Neuron (in vitro differentiated cells): Measurements from ENCODE around the gene SHISAL1.
A peak's percentile ranks its signal among the peaks of the same experiment; 100 is the strongest.
"Not testable (repeated sequence)": the region's sequence is repeated elsewhere in the genome, so short reads cannot be mapped to it uniquely, and the experiment has no call there.

ENCODE experiments used
- H2AFZ ChIP-seq: one replicate; pipeline ENCODE4 v1.6.1; 2013; ENCODE audit warnings: low read depth, mild to moderate bottlenecking, inconsistent platforms, low read length, moderate library complexity
- H3K27me3 ChIP-seq: one replicate; pipeline ENCODE4 v1.6.1; 2013; ENCODE audit warnings: low read length; ENCODE audit not compliant: insufficient read depth
- H3K36me3 ChIP-seq: one replicate; pipeline ENCODE4 v1.6.1; 2013; ENCODE audit warnings: low read length; ENCODE audit not compliant: insufficient read depth
- H3K4me1 ChIP-seq: one replicate; pipeline ENCODE4 v1.6.1; 2013; ENCODE audit warnings: low read length; ENCODE audit not compliant: insufficient read depth
- H3K4me3 ChIP-seq: 2 replicates; pipeline ENCODE4 v1.5.1; 2013; ENCODE audit warnings: mild to moderate bottlenecking, low read length, moderate library complexity
- H3K9me3 ChIP-seq: one replicate; pipeline ENCODE4 v1.6.1; 2013; ENCODE audit warnings: low read length

SHISAL1 gene

GRCh38 chr22:44329179-44329796, 16.5 kb upstream of the SHISAL1 start:
- H3K27me3 ChIP-seq: peaks cover 11% of the 10 kb centered on the region
- H3K4me3 ChIP-seq: no peak overlapping the region
- H3K4me1 ChIP-seq: peaks cover 39% of the 10 kb centered on the region
- H3K9me3 ChIP-seq: no peaks in the 10 kb centered on the region
- no peaks in the 10 kb centered on the region for H3K36me3 ChIP-seq
- no peak overlapping the region for H2AFZ ChIP-seq

DNA sequence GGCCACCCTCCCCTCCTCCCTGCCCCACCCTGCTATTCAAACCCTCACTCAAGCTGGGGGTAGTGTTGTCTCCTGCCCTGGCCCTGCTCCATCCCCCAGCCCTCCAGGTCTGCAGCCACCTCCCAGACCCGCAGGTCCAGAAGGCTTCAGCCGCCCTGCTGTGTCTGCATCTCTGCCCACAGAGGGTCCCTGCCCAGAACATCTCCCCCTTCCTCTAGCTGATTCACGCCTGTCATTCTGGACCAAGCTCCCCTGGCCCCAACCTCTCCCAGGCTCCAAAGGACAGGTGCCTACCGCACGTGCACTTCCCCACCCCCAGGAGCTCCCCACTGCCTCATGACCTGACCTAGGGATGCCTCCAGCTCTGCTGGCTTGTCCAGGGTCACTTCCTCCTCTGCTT, 16.0 kb upstream of the SHISAL1 start:
- Histone ChIP-seq H3K36me3 (no peaks in the 10 kb centered on the region), H3K4me1 (peaks cover 39% of the 10 kb centered on the region), H3K4me3 (no peak overlapping the region), H3K27me3 (peaks cover 11% of the 10 kb centered on the region), H2AFZ (no peak overlapping the region), H3K9me3 (no peaks in the 10 kb centered on the region)

- Histone ChIP-seq H3K27me3 (peaks cover 11% of the 10 kb centered on the region), H3K36me3 (no peaks in the 10 kb centered on the region), H3K4me1 (peaks cover 39% of the 10 kb centered on the region)
Observed at GRCh38 chr22:44328326-44328725, 15.6 kb upstream of the SHISAL1 start.

GRCh38 chr22:44326491-44326885, 13.7 kb upstream of the SHISAL1 start:
- peaks cover 5% of the 10 kb centered on the region for H3K27me3 ChIP-seq
- no peaks in the 10 kb centered on the region for H3K9me3 ChIP-seq
- no peaks in the 10 kb centered on the region for H3K36me3 ChIP-seq
- H3K4me3 ChIP-seq: peak overlapping the region; percentile 48
- peak overlapping the region; percentile 48 for H2AFZ ChIP-seq
- H3K4me1 ChIP-seq: peaks cover 37% of the 10 kb centered on the region

More at GRCh38 chr22:44328326-44328725, 15.6 kb upstream of the SHISAL1 start:
- H2AFZ ChIP-seq: no peak overlapping the region
- no peaks in the 10 kb centered on the region for H3K9me3 ChIP-seq
- H3K4me3 ChIP-seq: no peak overlapping the region

- H3K27me3 ChIP-seq: peaks cover 5% of the 10 kb centered on the region
- H3K9me3 ChIP-seq: no peaks in the 10 kb centered on the region
- H2AFZ ChIP-seq: peak overlapping the region; percentile 48
- H3K4me3 ChIP-seq: peak overlapping the region; percentile 48
- H3K36me3 ChIP-seq: no peaks in the 10 kb centered on the region
- H3K4me1 ChIP-seq: peaks cover 36% of the 10 kb centered on the region
Observed at GRCh38 chr22:44325718-44326490, 13.2 kb upstream of the SHISAL1 start.

- not testable (repeated sequence) for H3K36me3 ChIP-seq, H3K4me3 ChIP-seq, H3K27me3 ChIP-seq, H2AFZ ChIP-seq, H3K9me3 ChIP-seq
- peaks cover 31% of the 10 kb centered on the region for H3K4me1 ChIP-seq
Observed at GRCh38 chr22:44323140-44323790, 10.5 kb upstream of the SHISAL1 start.

DNA sequence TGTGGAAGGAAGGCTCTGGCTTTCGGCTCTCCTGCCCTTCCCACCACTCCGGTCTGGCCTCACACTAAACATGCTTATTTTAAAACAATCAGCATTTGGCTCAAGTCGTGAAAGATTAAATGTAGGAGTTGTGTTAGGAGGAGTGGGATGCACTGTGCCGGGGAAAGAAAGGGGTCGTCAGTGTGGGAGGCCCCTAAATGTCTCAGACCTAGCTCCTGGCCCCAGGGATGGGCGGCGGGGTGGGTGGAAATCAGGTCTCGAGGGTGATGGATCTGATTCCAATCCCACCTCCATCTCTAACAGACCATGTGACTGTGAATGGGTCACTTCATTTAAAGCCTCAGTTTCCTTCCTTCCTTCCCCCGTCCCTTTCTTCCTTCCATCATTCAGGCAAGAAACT, 6.9 kb upstream of the SHISAL1 start:
- H3K4me1 ChIP-seq: peaks cover 10% of the 10 kb centered on the region
- no peak overlapping the region for H3K4me3 ChIP-seq
- H3K36me3 ChIP-seq: no peaks in the 10 kb centered on the region
- no peaks in the 10 kb centered on the region for H3K27me3 ChIP-seq
- no peak overlapping the region for H2AFZ ChIP-seq
- no peaks in the 10 kb centered on the region for H3K9me3 ChIP-seq

DNA sequence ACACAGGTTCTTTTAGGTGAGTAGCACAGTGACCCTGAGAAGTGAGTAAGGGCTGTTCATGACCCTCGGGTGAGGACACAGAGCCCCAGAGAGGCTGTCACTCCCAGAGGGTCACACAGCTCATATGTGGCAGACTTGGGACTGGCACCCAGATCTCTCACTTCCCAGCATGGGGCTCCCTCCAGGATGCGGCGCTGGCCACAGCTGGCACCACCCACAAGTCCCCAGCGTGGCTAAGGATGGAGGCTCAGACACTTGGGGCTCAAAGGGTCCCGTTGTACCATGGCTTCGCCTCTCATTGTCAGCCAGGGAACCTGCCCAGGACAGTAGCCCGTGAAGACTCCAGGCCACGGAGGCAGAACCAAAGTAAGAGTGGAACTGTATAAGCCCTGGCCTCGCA, 6.0 kb upstream of the SHISAL1 start:
- no peak overlapping the region for H3K4me3 ChIP-seq
- H3K36me3 ChIP-seq: no peaks in the 10 kb centered on the region
- no peaks in the 10 kb centered on the region for H3K27me3 ChIP-seq
- no peaks in the 10 kb centered on the region for H3K9me3 ChIP-seq
- no peak overlapping the region for H2AFZ ChIP-seq
- peaks cover 13% of the 10 kb centered on the region for H3K4me1 ChIP-seq

DNA sequence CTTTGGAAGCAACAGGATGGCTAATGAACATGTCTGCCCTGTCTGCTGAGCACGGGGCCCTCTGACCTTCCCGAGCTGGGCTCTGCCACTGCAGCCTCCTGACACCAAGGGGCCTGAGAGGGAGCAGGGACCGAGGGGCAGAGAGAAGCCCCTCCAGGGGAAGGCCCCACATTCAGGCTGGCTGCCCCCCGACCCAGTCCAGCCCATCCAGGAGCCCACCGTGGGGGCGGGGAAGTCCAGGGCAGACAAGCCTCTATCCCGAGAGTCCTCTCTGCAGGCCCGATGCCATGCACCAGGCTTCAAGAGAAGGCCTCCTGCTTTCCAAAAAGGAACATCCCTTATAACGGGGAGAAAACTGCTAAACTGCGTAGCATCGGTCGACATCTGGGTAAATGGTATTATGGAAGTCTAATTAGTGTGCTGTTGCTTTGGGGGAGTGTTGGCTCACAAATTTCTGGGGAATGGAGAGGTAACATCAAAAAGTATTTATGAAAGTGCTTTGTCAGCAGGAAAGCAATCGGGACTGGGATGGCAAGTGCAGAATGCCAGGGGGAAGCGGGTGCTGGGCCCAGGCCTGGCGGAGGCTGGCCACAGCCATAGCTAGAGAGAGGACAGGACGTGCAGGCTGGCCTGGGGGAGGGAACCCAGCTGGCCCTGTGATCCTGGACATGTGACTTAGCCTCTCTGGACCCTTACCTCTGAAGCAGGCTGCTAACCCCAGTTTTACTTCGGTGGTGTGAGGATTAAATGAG, 5.3 kb upstream of the SHISAL1 start:
- no peaks in the 10 kb centered on the region for H3K9me3 ChIP-seq
- no peaks in the 10 kb centered on the region for H3K27me3 ChIP-seq
- H3K4me3 ChIP-seq: no peak overlapping the region
- no peak overlapping the region for H2AFZ ChIP-seq
- H3K4me1 ChIP-seq: peaks cover 13% of the 10 kb centered on the region
- H3K36me3 ChIP-seq: no peaks in the 10 kb centered on the region

DNA sequence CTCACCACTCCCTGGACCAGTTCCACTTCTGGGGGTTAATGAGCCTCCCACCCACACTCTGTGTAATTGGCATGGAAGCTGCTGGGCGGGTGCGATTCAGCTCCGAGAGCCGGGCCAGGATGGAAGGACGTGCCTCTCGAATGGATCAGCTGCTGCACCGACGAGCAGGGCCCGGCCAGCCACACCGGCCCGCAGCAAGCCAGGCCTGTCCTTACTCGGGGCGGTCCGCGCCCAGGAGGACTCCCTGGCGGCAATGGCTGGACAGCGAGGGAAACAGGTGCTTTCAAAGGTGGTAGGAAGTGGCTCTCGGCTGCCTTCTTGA, 4.3 kb upstream of the SHISAL1 start:
- no peaks in the 10 kb centered on the region for H3K27me3 ChIP-seq
- H2AFZ ChIP-seq: no peak overlapping the region
- H3K36me3 ChIP-seq: no peaks in the 10 kb centered on the region
- H3K4me3 ChIP-seq: no peak overlapping the region
- peaks cover 13% of the 10 kb centered on the region for H3K4me1 ChIP-seq
- H3K9me3 ChIP-seq: no peaks in the 10 kb centered on the region

DNA sequence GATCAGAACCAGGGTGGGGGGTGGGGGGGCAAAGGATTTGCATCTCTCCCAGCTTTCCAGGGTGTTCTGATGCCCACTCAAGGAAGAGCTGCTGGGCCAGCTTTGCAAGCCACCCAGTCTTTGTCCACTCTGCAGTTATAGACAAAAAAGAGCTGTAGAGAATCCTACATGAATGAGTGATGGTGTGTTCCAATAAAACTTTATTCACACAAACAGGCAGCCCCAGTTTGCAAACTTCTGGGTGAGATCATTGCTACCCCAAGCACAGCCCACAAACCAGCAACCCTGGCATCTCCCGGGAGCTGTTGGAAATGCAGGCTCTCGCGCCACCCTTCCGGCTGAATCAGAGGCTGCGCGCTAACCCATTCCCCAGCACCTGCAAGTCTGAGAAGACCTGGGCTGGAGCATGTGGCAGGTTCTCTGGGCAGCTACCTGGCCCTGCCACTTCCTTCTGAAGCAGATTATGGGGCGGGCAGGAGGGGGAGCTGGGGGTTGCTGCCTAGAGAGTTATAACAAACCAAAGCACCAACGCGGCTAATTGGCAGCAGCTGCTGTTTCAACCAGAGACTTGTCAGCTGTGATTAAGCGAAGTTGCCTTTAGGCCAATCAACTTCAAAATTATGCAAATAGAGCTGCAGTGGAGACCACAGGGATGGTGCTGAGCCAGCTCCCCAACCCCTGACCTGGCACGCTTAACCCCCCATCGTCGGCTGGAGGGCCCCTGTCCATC, 3.8 kb upstream of the SHISAL1 start:
- no peaks in the 10 kb centered on the region for H3K36me3 ChIP-seq

DNA sequence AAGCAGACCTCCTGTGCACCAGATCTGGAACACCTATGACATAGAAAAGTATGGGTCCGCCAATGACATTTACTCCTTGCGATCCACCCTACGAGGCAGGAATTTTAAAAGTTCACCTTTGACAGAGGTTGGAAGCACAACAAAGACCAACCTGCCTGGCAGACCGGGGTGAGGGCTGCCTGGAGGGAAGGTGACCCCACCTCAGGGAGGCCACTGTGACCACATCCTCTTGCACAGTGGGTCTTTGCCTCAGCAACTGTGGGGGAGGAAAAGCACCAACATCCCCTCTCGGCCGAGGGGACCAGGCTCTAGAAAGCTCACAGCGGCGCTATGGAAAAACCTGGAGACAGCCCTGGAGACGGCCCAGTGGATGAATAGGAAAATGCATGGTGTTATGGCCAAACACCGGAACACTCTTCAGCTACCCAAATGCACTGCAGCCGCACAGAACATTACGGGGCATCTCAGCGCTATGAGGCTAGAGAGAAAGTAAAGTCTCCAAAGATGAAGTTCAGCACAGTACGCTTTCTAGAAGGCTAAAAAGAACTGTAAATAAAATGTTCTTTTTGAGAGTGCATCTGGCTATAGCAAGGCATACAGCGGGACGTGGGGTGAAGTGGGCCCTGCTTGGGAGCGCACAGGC, 1.8 kb upstream of the SHISAL1 start:
- no peaks in the 10 kb centered on the region for H3K36me3 ChIP-seq
- H3K9me3 ChIP-seq: no peaks in the 10 kb centered on the region
- H3K27me3 ChIP-seq: no peaks in the 10 kb centered on the region
- H3K4me1 ChIP-seq: peaks cover 13% of the 10 kb centered on the region
- H3K4me3 ChIP-seq: no peak overlapping the region
- H2AFZ ChIP-seq: no peak overlapping the region

More for the DNA sequence above, 3.8 kb upstream of the SHISAL1 start:
- H3K4me3 ChIP-seq: no peak overlapping the region
- no peak overlapping the region for H2AFZ ChIP-seq
- H3K9me3 ChIP-seq: no peaks in the 10 kb centered on the region
- peaks cover 13% of the 10 kb centered on the region for H3K4me1 ChIP-seq
- H3K27me3 ChIP-seq: no peaks in the 10 kb centered on the region
